Measurements from ENCODE around the gene HECTD1.
"Not testable (repeated sequence)": the region's sequence is repeated elsewhere in the genome, so short reads cannot be mapped to it uniquely, and the experiment has no call there.

The HECTD1 gene

DNA sequence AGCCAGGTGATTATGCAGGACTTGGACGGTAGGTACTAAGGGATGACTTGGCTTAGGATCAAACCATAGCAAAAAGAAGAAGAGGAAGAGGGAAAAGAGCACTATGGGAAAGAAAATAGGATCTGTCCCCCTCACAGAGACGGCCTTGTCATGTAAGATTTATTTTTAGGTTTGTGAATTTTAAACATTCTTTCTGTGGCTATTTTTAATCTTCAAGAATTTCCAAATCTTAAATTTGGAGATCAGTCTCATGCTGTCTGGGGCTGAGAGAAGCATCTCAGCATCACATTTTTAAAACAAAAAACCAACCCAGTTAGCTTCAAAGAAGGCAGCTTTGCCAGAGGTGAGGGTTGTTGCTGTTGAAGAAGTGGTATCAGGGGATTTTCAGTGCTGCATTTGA is 128.8 kb downstream of the HECTD1 start:
- no peak overlapping the region for H3K4me3 ChIP-seq (replicated peaks; ENCODE audit: low read depth, low read length)
- no peak for DNase-seq (ENCODE audit: low read depth)
- TF ChIP-seq, protein P1, sequence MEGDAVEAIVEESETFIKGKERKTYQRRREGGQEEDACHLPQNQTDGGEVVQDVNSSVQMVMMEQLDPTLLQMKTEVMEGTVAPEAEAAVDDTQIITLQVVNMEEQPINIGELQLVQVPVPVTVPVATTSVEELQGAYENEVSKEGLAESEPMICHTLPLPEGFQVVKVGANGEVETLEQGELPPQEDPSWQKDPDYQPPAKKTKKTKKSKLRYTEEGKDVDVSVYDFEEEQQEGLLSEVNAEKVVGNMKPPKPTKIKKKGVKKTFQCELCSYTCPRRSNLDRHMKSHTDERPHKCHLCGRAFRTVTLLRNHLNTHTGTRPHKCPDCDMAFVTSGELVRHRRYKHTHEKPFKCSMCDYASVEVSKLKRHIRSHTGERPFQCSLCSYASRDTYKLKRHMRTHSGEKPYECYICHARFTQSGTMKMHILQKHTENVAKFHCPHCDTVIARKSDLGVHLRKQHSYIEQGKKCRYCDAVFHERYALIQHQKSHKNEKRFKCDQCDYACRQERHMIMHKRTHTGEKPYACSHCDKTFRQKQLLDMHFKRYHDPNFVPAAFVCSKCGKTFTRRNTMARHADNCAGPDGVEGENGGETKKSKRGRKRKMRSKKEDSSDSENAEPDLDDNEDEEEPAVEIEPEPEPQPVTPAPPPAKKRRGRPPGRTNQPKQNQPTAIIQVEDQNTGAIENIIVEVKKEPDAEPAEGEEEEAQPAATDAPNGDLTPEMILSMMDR (IDR thresholded peaks at IDR 0.05; ENCODE audit: low read length, missing control alignments) = no peak

DNA sequence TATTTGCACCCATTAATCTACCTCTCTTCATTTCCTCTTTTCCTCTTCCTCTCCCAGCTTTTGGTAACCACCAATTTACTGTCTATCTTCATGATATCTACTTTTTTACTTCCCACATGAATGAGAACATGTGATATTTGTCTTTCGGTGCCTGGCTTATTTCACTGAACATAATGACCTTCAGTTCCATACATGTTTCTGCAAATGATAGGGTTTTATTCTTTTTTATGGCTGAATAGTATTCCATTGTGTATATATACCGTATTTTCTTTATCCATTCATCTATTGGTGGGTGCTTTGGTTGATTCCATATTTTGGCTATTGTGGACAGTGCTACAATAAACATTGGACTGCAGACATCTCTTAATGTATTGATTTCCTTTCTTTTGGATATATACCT is 132.4 kb downstream of the HECTD1 start:
- no peak overlapping the region for H3K4me3 ChIP-seq (replicated peaks; ENCODE audit: low read depth, low read length)
- no peak for DNase-seq (ENCODE audit: low read depth)
- TF ChIP-seq, protein P1 (IDR thresholded peaks at IDR 0.05; ENCODE audit: low read length, missing control alignments) = no peak

DNA sequence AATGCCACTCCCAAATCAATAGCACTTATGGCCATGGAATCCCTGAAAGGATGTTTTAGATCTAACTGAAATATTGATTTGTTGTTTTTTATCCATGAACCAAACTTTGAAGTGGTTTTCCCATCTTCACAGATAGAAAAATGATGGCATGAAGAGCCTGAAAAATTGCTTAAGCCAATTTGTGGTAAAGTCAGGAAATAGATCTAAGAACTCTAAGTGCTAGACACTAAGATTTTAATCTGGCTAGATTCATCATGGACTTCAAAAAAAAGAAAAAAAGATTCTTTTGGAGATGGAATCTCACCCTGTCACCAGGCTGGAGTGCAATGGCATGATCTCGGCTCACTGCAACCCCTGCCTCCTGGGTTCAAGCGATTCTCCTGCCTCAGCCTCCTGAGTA is 136.4 kb downstream of the HECTD1 start:
- H3K4me3 ChIP-seq (replicated peaks; ENCODE audit: low read depth, low read length) = no peak overlapping the region
- no peak for DNase-seq (ENCODE audit: low read depth)
- TF ChIP-seq, protein P1 (IDR thresholded peaks at IDR 0.05; ENCODE audit: low read length, missing control alignments) = no peak

DNA sequence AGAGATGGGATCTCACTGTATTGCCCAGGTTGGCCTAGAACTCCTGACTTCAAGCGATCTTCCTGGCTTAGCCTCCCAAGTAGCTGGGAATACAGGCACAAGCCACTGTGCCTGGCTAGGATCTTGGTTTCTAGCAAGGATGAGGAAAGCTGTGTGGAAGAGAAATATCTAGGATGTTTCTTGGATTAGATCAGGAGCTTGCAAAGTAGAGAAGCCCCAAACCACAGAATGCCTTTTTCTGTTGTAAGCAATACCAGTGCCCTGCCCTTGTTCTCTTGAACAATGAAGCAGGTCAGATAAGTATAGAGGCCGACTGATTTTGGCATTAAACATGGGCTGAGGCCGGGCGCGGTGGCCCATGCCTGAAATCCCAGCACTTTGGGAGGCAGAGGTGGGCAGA is 137.2 kb downstream of the HECTD1 start:
- DNase-seq (ENCODE audit: low read depth) = peak; percentile 94
- TF ChIP-seq, protein P1 (IDR thresholded peaks at IDR 0.05; ENCODE audit: low read length, missing control alignments) = no peak
- no peak overlapping the region for H3K4me3 ChIP-seq (replicated peaks; ENCODE audit: low read depth, low read length)

GRCh38 chr14:31069343-31069742 is 138.2 kb downstream of the HECTD1 start:
- no peak overlapping the region for H3K4me3 ChIP-seq (replicated peaks; ENCODE audit: low read depth, low read length)
- TF ChIP-seq, protein P1 (IDR thresholded peaks at IDR 0.05; ENCODE audit: low read length, missing control alignments) = no peak
- DNase-seq (ENCODE audit: low read depth) = no peak

- H3K4me3 ChIP-seq (replicated peaks; ENCODE audit: low read depth, low read length) = no peak overlapping the region
- no peak for DNase-seq (ENCODE audit: low read depth)
- TF ChIP-seq, protein P1 (IDR thresholded peaks at IDR 0.05; ENCODE audit: low read length, missing control alignments) = no peak
These were observed 139.4 kb downstream of the HECTD1 start for GRCh38 chr14:31068235-31068634.

DNA sequence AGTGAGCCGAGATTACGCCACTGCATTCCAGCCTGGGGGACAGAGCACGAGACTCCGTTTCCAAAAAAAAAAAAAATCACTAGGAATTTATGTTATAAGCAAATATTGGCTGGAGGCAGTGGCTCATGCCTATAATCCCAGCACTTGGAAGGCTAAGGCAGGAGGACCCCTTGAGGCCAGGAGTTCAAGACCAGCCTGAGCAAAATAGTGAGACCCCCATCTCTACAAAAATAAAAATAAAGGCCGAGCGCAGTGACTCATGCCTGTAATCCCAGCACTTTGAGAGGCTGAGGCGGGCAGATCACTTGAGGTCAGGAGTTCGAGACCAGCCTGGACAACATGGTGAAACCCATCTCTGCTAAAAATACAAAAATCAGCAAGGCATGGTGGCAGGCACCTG is 144.7 kb downstream of the HECTD1 start:
- not testable (repeated sequence) for DNase-seq (ENCODE audit: low read depth); H3K4me3 ChIP-seq (replicated peaks; ENCODE audit: low read depth, low read length)
